Measurements from ENCODE around the gene RAD9A.
"Not testable (repeated sequence)": the region's sequence is repeated elsewhere in the genome, so short reads cannot be mapped to it uniquely, and the experiment has no call there.

RAD9A gene

DNA sequence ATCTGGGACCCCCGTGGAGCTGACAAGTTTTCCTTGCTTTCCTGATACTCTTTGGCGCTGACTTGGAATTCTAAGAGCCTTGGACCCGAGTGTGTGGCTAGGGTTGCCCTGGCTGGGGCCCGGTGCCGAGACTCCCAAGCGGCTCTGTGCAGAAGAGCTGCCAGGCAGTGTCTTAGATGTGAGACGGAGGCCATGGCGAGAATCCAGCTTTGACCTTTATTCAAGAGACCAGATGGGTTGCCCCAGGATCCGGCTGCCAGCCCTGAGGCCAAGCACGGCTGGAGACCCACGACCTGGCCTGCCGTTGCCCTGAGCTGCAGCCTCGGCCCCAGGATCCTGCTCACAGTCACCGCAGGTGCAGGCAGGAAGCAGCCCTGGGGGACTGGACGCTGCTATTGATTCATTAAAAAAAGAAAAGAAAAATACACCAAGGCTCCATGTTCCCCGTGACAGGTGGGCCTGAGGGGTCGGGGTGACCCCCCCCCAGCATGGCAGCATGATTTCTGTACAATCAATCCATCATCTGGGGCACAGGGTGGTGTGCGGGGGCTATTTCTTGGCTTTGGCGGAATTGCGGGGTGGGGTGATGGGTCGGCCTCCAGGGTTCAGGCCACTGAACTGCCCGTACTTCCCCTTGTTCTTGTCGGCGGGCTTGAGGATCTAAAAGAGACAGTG is 6.3 kb downstream of the RAD9A start:
- DNase-seq, result no peak

DNA sequence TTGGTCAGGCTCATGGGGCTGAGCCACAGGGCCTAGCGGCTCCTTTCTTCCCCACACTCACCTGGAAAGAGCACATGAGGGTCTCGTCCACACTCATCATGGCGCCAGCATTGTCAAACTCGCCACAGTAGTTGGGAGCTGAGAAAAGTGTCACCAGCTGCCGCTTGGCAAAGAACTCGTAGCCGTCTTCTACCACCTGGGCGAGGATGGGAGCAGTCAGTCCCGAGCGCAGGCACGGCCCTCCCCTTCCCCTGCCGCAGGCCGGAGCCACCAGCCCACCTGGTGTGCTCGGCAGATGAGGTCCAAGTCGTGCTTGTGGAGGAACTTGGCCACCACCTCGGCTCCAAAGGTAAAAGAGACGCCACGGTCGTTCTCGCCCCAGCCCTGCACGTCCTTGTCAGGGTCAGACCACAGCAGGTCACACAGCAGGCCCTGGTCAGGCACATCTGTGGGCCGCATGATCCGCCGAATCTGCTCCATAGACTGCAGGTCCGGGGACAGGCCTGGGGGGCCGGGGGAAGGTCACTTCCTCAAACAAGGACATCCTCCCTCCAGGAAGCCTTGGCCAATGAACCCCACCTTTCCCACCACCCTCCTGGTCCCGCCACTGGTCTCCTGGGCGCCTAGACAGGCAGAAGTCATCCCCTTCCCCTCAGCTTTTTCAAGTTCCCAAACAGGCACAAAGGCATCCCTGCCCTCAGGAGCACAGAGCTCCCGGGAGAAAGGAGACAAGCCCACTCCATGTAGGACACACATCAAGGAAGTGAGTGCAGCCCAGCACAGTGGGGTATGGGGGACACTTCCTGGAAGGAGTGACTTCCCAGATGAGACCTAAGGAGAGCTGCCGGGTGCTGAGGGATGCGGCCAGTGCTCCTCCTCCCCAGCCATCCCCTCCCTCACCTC is 7.1 kb downstream of the RAD9A start:
- DNase-seq, result no peak

DNA sequence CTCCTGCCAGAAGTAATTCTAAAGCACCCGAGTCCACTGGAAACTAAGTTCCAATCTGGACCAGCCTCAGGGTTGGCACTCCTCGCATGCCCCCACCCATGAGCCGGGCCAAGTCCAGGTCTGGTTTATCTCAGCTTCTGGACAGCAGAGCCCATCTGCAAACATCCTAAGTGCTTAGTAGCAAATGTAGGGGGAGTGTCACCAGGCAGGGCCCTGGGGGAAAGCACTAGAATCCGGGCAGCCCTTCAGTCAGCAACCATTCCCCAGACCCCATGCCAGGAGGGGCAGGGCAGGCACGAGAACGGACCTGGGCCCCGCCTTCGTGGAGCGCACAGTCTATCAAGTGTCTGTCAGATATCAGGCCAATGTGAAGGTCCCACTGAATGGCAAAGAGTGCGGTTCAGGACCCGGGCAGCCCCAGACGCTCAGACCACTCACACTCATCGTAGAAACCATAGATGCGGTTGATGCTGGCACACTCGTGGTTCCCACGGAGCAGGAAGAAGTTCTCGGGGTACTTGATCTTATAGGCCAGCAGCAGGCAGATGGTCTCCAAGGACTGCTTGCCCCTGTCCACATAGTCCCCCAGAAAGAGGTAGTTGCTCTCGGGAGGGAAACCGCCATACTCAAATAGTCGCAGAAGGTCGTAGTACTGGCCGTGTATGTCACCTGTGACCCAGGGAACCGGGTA is 8.6 kb downstream of the RAD9A start:
- peak in 1 of 3 experiments; percentile 45 for DNase-seq

- DNase-seq, result no peak
These were observed 9.2 kb downstream of the RAD9A start for GRCh38 chr11:67400942-67401494.

DNA sequence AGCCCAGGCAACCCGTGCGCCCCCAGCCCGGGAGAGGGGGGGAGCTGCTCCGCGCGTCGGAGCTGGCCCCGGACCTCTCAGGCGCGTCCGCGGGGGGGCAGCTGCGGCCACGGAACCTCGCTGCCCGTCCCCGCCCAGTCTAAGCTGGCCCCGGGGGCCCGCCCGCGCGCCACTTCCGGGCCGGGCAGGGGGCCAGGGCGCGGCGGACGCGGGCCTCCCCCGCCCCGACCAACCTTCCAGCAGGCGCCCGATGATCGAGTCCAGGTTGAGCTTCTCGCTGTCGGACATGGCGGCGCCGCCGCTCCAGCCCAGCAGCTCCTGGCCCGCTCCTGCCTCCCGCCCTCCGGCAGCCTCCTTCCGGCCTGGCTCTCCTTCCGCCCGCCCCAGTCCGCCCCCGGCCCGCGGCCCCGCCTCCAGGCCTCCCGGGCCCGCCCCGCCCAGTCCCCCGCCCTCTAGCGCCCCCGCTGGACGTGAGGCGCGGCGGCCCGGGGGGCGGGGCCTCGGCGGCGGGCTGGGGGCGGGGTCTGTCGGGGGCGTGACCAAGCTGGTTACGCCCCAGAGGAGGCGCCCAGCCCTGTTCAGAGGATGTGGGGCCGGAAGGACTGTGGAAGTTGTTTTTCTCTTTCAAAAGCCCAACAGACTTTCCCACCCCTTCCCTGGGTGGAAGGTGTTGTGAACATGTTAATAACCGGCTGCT is 9.9 kb downstream of the RAD9A start, which contains the start of gene PPP1CA:
PPP1CA (minus strand) TSS at position 364 of the 697 bp plus-strand sequence; CDS start at position 288, 76 bp downstream.
- DNase-seq, result peak; percentile 81 to 98 (median 92)

DNA sequence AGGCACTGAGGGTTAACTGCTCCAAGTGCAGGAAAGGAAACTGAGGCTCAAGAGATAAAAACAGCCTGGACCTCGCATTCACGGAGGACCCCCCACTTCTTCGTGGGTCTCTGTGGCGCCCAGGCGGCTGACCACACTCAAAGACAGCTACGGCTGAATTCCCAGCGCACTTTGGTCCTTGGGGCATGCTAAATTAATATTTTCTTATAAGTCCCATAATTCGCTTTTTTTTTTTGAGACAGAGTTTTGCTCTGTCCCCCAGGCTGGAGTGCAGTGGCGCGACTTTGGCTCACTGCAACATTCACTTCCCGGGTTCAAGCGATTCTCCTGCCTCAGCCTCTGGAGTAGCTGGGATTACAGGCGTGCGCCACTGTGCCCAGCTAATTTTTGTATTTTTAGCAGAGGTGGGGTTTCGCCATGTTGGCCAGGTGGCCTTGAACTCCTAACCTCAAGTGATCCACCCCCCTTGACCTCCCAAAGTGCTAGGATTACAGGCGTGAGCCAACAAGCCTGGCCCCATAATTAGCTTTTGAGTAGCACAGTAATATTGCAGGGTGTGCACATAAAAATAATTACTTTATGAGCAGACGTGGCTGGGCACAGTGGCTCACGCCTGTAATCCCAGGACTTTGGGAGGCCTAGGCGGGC is 10.5 kb downstream of the RAD9A start:
- DNase-seq, result peak in 2 of 3 experiments; percentile 71 to 89

- DNase-seq, result not testable (repeated sequence)
These were observed 11.3 kb downstream of the RAD9A start for GRCh38 chr11:67403085-67403484.

DNA sequence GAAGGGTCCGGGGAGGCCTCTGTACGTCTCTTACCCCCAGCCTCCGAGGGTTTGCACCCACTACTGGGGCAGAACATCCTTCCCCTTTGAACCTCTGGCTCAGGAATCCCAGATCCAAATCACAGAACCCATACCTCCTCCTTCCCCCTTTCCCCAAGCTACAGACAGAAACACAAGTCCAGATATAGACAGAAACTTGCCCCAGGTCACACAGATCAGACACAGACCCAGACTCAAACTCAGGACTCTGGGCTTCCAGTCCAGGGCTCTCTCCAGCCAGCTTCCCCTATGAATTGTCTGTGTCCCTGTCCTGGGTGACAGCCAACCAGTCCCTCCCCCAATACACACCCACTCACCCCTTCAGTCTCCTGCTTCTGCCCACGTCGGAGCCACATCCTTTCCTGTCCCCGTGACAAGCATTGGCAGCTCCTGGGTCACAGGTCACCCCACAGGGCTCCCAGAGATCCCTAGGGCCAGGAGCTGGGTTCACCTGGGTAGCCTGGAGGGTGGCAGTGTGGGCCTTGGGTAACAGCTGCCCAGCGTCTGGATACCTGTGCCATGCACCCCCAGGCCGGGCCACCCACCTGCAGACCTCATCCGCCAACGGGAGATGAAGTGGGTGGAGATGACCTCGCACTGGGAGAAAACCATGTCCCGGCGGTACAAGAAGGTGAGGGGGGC is 12.9 kb downstream of the RAD9A start:
- no peak for DNase-seq

DNA sequence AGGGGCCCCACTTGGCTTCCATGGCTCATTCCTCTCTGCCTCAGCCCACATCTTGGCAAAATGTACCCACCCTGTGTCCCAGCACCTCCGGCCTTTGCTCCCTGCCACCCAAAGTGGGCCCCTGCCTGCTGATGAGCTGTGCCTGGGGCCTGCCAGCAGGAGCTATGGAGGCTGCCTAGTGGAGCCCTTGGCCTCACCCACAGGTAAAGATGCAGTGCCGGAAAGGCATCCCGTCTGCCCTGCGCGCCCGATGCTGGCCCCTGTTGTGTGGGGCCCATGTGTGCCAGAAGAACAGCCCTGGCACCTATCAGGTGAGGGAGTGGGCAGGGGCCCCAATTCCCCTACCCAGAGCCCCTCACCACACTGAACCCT is 13.4 kb downstream of the RAD9A start:
- no peak for DNase-seq

GRCh38 chr11:67405688-67406339 is 14.0 kb downstream of the RAD9A start:
- no peak for DNase-seq

GRCh38 chr11:67406420-67406968 is 14.7 kb downstream of the RAD9A start:
- DNase-seq, result no peak

- peak in 2 of 3 experiments; percentile 32 to 60 for DNase-seq
These were observed 15.3 kb downstream of the RAD9A start for GRCh38 chr11:67406969-67407687.

GRCh38 chr11:67407688-67408163 is 15.9 kb downstream of the RAD9A start:
- no peak for DNase-seq

GRCh38 chr11:67408437-67409200 is 16.8 kb downstream of the RAD9A start:
- DNase-seq, result no peak

DNA sequence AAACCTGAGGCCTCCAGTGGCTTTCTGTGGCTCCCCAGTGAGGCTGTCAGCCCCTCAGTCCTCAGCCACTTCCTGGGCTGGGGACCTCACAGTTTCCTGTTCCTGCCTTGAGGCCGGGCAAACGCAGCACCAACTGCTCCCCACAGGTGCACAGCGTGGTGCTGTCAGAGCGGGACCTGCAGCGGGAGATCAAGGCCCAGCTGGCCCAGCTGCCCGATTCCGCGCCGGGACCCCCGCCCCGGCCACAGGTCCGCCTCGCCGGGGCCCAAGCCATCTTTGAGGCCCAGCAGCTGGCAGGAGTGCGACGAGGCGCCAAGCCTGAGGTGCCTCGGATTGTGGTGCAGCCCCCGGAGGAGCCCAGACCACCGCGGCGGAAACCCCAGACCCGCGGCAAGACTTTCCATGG is 17.5 kb downstream of the RAD9A start:
- no peak for DNase-seq

DNA sequence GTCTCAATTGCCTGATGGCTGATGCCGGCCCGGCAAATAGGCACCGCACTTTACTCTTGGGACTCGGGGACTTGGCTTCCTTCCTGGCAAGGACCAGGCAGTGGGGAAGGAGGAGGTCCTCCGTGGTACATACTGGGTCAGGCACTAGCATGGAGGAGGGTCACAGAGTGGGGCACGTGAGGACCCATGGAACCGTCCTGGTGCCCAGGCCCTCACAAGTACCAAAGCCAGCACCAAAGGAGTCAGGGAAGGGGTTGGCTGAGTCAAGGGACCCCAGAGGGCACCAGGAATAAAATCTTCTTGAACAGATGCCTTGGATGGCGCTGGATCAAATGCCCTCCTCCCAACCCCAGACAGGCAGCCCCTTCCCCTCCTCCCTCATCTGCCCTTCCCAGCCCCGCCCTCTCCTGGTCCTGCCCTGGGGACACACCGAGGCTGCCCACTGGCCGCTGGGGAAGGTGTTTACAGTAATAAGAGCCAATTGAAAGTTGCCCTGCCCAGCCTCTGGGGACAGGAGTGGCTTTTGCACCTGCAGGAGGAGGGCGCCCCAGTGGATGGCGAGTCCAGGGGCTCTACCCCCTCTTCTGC is 18.1 kb downstream of the RAD9A start:
- peak in 2 of 3 experiments; percentile 49 to 53 for DNase-seq

GRCh38 chr11:67410369-67410831 is 18.6 kb downstream of the RAD9A start:
- DNase-seq, result peak in 1 of 3 experiments; percentile 21

All from NCI-H1417 (cell line).